ENCODE results near the gene SH3BP1. TPM values are rescaled to one million over a fixed set of nuclear protein-coding genes. Genes with fewer than 3 reads are reported as not detected.
"Not testable (repeated sequence)": the region's sequence is repeated elsewhere in the genome, so short reads cannot be mapped to it uniquely, and the experiment has no call there.

SH3BP1 gene
- total RNA-seq, 1 donor from 2014 or later: 28.3 TPM

DNA sequence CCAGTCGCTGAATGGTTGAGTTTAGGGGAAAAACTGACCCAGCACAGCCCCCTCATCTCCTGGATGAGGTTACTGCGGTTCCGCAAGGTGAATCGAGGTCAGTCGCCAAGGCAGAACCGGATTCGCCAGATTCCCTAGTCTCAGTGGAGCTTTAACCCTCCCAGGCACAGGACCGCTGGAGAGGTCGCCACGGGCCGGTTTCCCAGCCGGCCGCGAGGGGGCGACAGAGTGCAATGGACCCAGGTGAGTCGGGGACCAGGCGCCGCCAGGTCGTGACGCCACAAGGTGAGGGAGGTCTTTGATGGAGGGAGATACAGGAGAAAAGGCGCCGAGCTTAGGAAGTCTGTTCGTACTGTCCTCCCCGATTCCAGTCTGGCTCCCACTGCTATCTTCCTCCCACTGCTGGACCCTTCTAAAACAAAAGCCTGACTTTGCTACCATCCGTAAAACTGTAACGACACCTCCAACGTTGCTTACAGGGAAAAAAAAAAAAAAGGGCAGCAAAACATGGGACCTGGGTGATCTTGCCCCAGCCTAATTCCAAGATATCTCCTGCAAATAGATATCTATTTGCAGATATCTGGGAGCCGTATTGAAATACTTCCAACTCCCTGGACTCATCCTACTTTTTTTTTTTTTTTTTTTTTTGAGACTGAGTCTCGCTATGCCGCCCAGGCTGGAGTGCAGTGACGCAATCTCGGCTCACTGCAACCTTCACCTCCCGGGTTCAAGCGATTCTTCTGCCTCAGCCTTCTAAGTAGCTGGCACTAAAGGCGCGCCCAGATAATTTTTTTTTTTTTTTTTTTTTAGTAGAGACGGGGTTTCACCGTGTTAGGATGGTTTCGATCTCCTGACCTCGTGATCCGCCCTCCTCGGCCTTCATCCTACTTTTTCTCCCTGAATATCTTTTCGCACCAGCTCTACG lies 32.2 kb upstream of the SH3BP1 start:
- peak; percentile 69 for ATAC-seq
- H3K4me1 ChIP-seq: peaks cover 38% of the 10 kb centered on the region
- no peaks in the 10 kb centered on the region for H3K36me3 ChIP-seq
- H3K27ac ChIP-seq: peak overlapping the region; percentile 97
- DNase-seq: peak; percentile 96
- H3K27me3 ChIP-seq: no peaks in the 10 kb centered on the region
- intact Hi-C loops (cut with DNase I): no loop called here
- peak overlapping the region; percentile 84 for H3K4me3 ChIP-seq
- peak; percentile 97 for TF ChIP-seq CTCF (IDR thresholded peaks at IDR 0.05)
- no peaks in the 10 kb centered on the region for H3K9me3 ChIP-seq

DNA sequence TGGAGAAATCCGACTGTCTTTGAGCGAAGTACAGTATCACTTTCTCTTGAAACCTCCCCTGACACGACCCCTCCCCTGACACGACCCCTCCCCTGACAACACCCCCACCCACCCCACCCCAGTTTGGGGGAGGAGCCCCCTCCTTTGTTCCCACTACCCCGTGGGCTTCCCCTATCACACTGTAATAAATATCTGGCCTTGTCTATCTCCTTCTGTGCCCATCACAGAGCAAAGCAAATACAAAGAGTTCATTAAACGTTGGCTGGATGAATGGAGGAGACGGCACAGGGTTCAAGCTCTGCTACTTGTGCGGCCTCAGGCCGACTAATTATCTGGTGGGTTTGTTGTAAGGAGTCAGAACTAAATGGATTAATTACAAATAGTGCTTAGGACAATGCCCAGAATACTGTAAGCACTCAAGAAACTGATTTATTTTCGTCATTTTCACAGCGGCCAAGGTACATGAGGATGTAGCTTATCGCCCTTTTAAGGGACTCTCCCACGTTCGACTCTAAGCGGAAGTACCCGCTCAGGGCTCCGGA lies 31.5 kb upstream of the SH3BP1 start:
- Histone ChIP-seq H3K36me3 (no peaks in the 10 kb centered on the region), H3K9me3 (no peaks in the 10 kb centered on the region), H3K4me3 (peak overlapping the region; percentile 84), H3K4me1 (peaks cover 42% of the 10 kb centered on the region), H3K27me3 (no peaks in the 10 kb centered on the region), H3K27ac (peak overlapping the region; percentile 97)
- intact Hi-C loops (cut with DNase I): no loop called here
- no peak for TF ChIP-seq CTCF (IDR thresholded peaks at IDR 0.05)
- no peak for ATAC-seq
- DNase-seq: no peak

GRCh38 chr22:37608477-37609239 lies 30.8 kb upstream of the SH3BP1 start, which contains the start of gene GGA1:
TSS of gene GGA1 (plus strand) at chr22:37608834. CDS start at chr22:37608861, 27 bp downstream.
- DNase-seq (peak; percentile 98), ATAC-seq (peak; percentile 92)
- intact Hi-C loops (cut with DNase I): no loop called here
- no peaks in the 10 kb centered on the region for H3K9me3 ChIP-seq
- peak within 1 kb of the TSS; percentile 84 for H3K4me3 ChIP-seq
- H3K27ac ChIP-seq: peak within 1 kb of the TSS; percentile 97
- H3K4me1 ChIP-seq: peaks cover 48% of the 10 kb centered on the region
- no peak for TF ChIP-seq CTCF (IDR thresholded peaks at IDR 0.05)
- H3K36me3 ChIP-seq: no peaks in the 10 kb centered on the region
- H3K27me3 ChIP-seq: no peaks in the 10 kb centered on the region

- Histone ChIP-seq H3K27me3 (no peaks in the 10 kb centered on the region), H3K36me3 (peaks cover 4% of the 10 kb centered on the region), H3K27ac (peak overlapping the region; percentile 97), H3K4me1 (peaks cover 52% of the 10 kb centered on the region), H3K9me3 (no peaks in the 10 kb centered on the region), H3K4me3 (peak overlapping the region; percentile 84)
- DNase-seq: no peak
- TF ChIP-seq CTCF (IDR thresholded peaks at IDR 0.05): no peak
- no peak for ATAC-seq
- intact Hi-C loops (cut with DNase I): no loop called here
Observed at GRCh38 chr22:37609240-37610152, 30.0 kb upstream of the SH3BP1 start.

DNA sequence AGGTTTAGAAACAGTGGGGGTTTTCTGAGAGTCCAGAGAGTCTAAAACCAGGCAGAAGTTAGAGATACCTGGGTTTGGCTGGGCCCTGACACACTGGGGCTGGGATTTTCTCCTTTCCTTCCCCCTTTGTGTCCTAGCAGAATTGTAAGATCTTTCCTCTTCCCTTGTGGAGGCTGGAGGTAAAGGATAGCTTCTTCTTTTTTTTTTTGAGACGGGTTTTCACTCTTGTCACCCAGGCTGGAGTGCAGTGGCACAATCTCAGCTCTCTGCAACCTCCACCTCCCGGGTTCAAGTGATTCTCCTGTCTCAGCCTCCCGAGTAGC lies 29.4 kb upstream of the SH3BP1 start:
- H3K9me3 ChIP-seq; H3K27me3 ChIP-seq; intact Hi-C loops (cut with DNase I); ATAC-seq; DNase-seq: not testable (repeated sequence)
- peaks cover 11% of the 10 kb centered on the region for H3K36me3 ChIP-seq
- peaks cover 52% of the 10 kb centered on the region for H3K4me1 ChIP-seq
- H3K4me3 ChIP-seq: peak overlapping the region; percentile 84
- peak overlapping the region; percentile 97 for H3K27ac ChIP-seq

All from upper lobe of right lung (tissue), 1 donor.